Rectal smooth muscle tissue (tissue), 1 donor: Measurements from ENCODE around the gene DOCK10.
A peak's percentile ranks its signal among the peaks of the same experiment; 100 is the strongest.
"Not testable (repeated sequence)": the region's sequence is repeated elsewhere in the genome, so short reads cannot be mapped to it uniquely, and the experiment has no call there.

ENCODE experiments used
- H3K27ac ChIP-seq: one replicate; pipeline ENCODE4 v1.7.0; 2013; ENCODE audit warnings: low read depth, low read length, inconsistent platforms
- H3K27me3 ChIP-seq: one replicate; pipeline ENCODE4 v1.7.0; 2013; ENCODE audit warnings: low read length; ENCODE audit not compliant: control insufficient read depth, insufficient read depth
- H3K36me3 ChIP-seq: one replicate; pipeline ENCODE4 v1.7.0; 2013; ENCODE audit warnings: low read length; ENCODE audit not compliant: control insufficient read depth, insufficient read depth
- H3K4me1 ChIP-seq: one replicate; pipeline ENCODE4 v1.7.0; 2013; ENCODE audit warnings: low read length; ENCODE audit not compliant: control insufficient read depth, insufficient read depth
- H3K4me3 ChIP-seq: one replicate; pipeline ENCODE4 v1.7.0; 2013; ENCODE audit warnings: low read length
- H3K9ac ChIP-seq: one replicate; pipeline ENCODE4 v1.7.0; 2013; ENCODE audit warnings: low read length

The DOCK10 gene

GRCh38 chr2:225069966-225070365, 27.7 kb upstream of the DOCK10 start:
- Histone ChIP-seq H3K9ac (no peak overlapping the region), H3K27ac (no peak overlapping the region), H3K4me3 (no peak overlapping the region), H3K4me1 (no peaks in the 10 kb centered on the region), H3K36me3 (no peaks in the 10 kb centered on the region), H3K27me3 (no peaks in the 10 kb centered on the region)

DNA sequence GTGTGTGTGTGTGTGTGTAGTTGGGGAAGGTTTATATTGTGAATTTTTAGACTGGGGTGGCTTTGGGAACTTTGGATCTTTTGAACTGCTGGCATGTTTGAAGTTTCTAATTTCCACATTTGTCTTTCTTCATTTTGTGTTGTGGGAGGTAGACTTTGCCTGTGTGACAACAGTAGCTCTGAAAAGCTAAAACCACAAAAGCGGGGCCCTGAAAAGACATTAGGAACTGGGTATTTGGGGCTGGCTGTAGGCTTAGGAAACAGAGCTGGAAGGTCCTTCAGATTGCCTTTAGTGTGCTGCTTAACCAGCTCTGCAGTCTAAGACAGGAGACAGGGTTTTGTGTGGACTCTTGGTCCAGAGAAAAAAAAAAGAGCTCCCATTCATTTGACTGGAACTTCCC, 27.2 kb upstream of the DOCK10 start:
- Histone ChIP-seq H3K27ac (no peak overlapping the region), H3K36me3 (no peaks in the 10 kb centered on the region), H3K27me3 (no peaks in the 10 kb centered on the region), H3K4me1 (no peaks in the 10 kb centered on the region), H3K4me3 (no peak overlapping the region), H3K9ac (no peak overlapping the region)

DNA sequence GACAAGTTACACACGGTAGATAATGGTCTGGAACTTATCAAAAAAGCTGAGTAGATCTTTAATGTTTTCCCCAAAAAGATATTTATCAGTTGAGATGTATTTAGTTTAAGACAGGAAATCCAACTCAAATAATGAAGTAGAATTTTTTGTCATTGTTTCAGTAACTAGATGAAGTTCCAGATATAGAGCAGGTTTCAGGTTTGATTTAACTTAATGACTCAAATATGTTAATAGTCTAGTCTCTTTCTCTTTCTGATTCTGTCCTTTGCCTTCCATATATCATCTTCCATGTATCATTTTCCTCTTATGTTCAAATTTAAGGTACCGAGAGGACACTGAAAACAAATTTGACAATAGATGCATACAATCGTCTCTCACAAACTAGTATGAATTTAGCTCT, 23.6 kb upstream of the DOCK10 start:
- H3K36me3 ChIP-seq: no peaks in the 10 kb centered on the region
- H3K27me3 ChIP-seq: no peaks in the 10 kb centered on the region
- no peak overlapping the region for H3K27ac ChIP-seq
- H3K4me3 ChIP-seq: no peak overlapping the region
- no peak overlapping the region for H3K9ac ChIP-seq
- no peaks in the 10 kb centered on the region for H3K4me1 ChIP-seq

DNA sequence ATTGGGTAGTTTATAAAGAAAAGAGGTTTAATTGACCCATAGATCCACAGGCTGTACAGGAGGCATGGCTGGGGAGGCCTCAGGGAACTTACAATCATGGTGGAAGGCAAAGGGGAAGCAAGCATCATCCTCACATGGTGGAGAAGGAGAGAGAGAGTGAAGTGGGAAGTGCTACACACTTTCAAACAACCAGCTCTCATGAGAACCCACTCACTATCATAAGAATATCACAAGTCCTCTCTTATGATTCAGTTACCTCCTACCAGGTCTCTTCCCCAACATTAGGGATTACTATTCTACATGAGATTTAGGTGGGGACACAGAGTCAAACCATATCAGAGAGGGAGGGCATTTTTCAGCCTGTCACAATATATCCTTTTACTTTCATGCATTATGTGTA, 22.7 kb upstream of the DOCK10 start:
- no peak overlapping the region for H3K27ac ChIP-seq

GRCh38 chr2:225064362-225064761, 22.1 kb upstream of the DOCK10 start:
- Histone ChIP-seq H3K4me1 (no peaks in the 10 kb centered on the region), H3K4me3 (no peak overlapping the region), H3K27ac (no peak overlapping the region), H3K36me3 (no peaks in the 10 kb centered on the region), H3K9ac (no peak overlapping the region), H3K27me3 (no peaks in the 10 kb centered on the region)

More for the DNA sequence above, 22.7 kb upstream of the DOCK10 start:
- Histone ChIP-seq H3K4me3 (no peak overlapping the region), H3K9ac (no peak overlapping the region), H3K27me3 (no peaks in the 10 kb centered on the region), H3K4me1 (no peaks in the 10 kb centered on the region), H3K36me3 (no peaks in the 10 kb centered on the region)

GRCh38 chr2:225056330-225057073, 14.2 kb upstream of the DOCK10 start:
- Histone ChIP-seq H3K27ac (no peak overlapping the region), H3K9ac (no peak overlapping the region), H3K4me3 (no peak overlapping the region), H3K36me3 (no peaks in the 10 kb centered on the region), H3K27me3 (no peaks in the 10 kb centered on the region), H3K4me1 (no peaks in the 10 kb centered on the region)

DNA sequence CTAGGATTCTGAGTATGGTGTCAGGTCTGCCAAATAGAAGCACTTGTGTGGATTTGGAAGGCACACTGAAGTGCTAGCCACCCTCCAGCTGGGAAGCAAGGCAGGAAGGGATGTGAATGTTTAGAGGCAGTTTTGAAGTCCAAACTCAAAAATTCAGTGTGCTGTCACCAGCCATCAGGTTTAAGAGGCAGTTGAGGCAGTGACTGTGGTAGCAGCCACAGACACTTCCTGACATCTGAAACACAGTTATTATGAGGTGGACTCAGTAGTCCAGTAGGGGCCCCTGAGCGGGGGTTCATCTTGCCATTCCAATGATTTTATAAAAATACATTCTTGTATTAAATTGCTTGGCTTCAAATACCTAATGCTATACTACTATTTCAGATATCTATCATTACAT, 13.4 kb upstream of the DOCK10 start:
- Histone ChIP-seq H3K27me3 (no peaks in the 10 kb centered on the region), H3K4me1 (no peaks in the 10 kb centered on the region), H3K27ac (no peak overlapping the region), H3K36me3 (no peaks in the 10 kb centered on the region), H3K4me3 (no peak overlapping the region), H3K9ac (no peak overlapping the region)

DNA sequence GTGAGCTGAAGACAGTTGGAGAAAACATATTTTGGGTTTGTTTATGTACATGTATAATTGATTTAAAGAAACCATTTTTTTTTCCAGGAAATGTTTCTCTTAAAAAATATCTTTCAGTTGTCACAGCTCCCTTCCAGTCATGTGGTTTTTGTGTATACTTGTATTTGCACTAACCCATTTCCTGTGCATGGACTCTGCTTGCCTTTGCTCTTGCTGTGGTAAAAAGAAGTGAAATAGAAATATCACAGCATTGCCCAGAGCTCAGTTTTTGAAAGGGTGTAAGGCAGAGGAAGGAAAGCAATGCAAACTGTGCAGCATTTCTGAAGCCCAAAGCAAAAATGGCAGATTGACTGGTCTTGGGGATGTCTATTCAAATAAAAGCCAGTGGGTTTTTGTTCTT, 10.4 kb upstream of the DOCK10 start:
- no peak overlapping the region for H3K9ac ChIP-seq
- H3K4me1 ChIP-seq: no peaks in the 10 kb centered on the region
- H3K27ac ChIP-seq: no peak overlapping the region
- H3K4me3 ChIP-seq: no peak overlapping the region
- H3K36me3 ChIP-seq: no peaks in the 10 kb centered on the region
- H3K27me3 ChIP-seq: no peaks in the 10 kb centered on the region

DNA sequence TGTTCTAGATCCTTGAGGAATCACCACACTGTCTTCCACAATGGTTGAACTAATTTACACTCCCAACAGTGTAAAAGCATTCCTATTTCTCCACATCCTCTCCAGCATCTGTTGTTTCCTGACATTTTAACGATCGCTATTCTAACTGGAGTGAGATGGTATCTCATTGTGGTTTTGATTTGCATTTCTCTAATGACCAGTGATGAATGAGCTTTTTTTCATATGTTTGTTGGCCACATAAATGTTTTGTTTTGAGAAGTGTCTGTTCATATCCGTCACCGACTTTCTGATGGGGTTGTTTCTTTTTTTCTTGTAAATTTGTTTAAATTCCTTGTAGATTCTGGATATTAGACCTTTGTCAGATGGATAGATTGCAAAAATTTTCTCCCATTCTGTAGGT, 5.2 kb upstream of the DOCK10 start:
- not testable (repeated sequence) for H3K27ac ChIP-seq, H3K4me3 ChIP-seq, H3K4me1 ChIP-seq, H3K36me3 ChIP-seq, H3K27me3 ChIP-seq, H3K9ac ChIP-seq

DNA sequence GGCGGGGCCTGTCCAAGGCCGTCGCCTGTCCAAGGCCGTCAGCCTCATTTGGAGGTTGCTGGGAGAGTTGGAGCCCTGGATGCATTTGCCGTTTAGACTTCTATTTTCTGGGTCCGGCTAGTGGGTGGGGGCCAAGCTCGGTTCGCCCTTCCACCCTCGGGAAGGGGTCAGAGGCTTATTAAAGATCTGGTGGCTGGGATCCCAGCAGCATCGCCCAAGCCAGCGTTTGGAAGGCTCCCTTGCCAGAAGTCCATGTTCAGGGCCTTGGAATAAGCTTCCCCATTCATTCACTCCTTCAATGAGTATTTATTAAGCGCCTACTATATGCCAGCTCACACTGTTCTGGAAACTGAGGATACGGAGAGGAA, 516 bp upstream of the DOCK10 start:
- H3K27me3 ChIP-seq: no peaks in the 10 kb centered on the region
- H3K9ac ChIP-seq: no peak overlapping the region
- no peaks in the 10 kb centered on the region for H3K4me1 ChIP-seq
- H3K27ac ChIP-seq: no peak overlapping the region
- peak overlapping the region; percentile 40 for H3K4me3 ChIP-seq
- no peaks in the 10 kb centered on the region for H3K36me3 ChIP-seq

DNA sequence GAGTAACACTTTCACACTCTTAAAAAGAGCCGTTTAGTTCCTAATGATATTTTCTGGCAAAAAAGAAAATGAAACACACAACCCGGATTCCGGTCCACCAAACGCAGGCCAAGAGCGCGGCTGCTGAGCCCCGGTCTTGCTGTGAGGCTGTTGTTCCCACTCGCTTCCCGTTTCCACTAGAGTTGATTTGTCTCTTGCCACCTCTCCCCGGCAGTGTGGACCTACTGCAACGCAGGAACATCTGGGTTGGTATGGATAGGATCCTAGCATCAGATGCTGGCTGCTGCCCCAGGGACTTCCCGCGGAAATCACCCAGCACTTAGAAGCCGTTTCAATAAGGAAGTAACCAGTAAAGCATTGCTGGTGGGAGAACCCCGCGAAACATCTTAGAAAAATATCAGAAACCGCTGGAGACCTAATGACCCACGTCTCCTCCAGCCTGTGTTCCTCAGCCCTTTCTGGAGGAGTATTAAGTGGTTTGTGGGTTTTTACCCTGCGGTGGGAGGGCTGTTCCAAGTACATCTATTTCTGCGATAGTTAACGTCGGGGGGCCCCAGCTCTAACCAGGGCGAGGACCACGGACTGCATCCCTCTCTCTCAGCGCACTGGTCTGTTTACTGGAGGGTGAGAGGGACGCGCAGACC, 939 bp downstream of the DOCK10 start:
- no peak overlapping the region for H3K27ac ChIP-seq
- peak overlapping the region; percentile 65 for H3K4me3 ChIP-seq
- H3K4me1 ChIP-seq: no peaks in the 10 kb centered on the region
- H3K27me3 ChIP-seq: no peaks in the 10 kb centered on the region
- no peak overlapping the region for H3K9ac ChIP-seq
- H3K36me3 ChIP-seq: no peaks in the 10 kb centered on the region

DNA sequence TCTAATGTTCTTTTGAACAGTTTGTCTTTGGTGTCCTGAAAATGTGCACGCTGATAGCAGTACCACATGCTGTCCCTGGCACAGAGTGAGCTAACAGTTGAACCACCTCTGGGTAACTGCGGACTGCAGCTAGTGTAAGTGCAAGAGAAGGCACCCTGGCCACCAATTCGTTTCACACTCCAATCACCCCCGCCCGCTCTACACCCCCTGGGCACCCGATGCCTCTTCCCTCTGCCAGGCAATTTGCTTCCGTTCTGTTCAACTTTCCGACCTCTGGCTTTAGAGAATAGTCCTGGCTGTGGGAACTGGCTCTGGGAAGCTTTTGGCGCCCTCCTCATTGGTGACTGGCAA, 1.4 kb downstream of the DOCK10 start:
- H3K27ac ChIP-seq: no peak overlapping the region
- no peak overlapping the region for H3K9ac ChIP-seq
- no peaks in the 10 kb centered on the region for H3K27me3 ChIP-seq
- H3K4me1 ChIP-seq: no peaks in the 10 kb centered on the region
- no peaks in the 10 kb centered on the region for H3K36me3 ChIP-seq
- H3K4me3 ChIP-seq: peak overlapping the region; percentile 65

- Histone ChIP-seq H3K9ac (no peak overlapping the region), H3K4me1 (no peaks in the 10 kb centered on the region), H3K27ac (no peak overlapping the region), H3K36me3 (no peaks in the 10 kb centered on the region), H3K27me3 (no peaks in the 10 kb centered on the region), H3K4me3 (no peak overlapping the region)
Observed at GRCh38 chr2:225040142-225040541, 2.1 kb downstream of the DOCK10 start.
